Muscle of arm (tissue), 12 donors: ENCODE results near the gene DRD2. TPM values are rescaled to one million over a fixed set of nuclear protein-coding genes. Genes with fewer than 3 reads are reported as not detected.

Experiments
- DNase-seq: peaks from one replicate; pipeline ENCODE4 v3.0.0-alpha.2; 2013
- polyA plus RNA-seq, 12 donors: library from polyadenylated mRNA; unstranded; fragments of 120-200 nt; gene quantifications; one replicate each; pipeline ENCODE4 v1.2.1, GENCODE V29; 2013; ENCODE audit not compliant: insufficient read length in 12 of 12

Gene DRD2
- polyA plus RNA-seq, 12 donors, result 0.08 to 1.7 (median 0.25) TPM; not detected in 4

DNA sequence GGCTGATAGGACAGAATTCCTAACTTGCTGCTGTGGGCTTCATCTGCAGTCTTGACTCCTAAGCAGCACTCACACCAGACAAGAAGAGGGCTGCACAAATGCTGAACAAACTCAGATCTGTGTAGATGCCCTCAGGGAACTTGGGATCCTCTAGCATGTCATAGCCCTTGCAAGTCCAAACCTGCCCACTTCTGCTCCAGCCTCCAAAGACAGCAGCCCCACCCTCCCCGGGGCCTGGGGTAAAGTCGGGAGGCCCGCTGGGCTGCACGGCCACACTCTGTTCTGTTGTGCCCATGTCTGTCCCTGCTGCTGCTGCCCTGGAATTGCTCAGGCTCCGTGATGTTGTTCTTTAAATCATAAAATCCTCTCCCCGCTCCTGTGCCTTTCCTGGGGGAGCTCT is 28.3 kb downstream of the DRD2 start:
- no peak for DNase-seq

GRCh38 chr11:113446112-113446511 is 29.1 kb downstream of the DRD2 start:
- no peak for DNase-seq

GRCh38 chr11:113444502-113445123 is 30.6 kb downstream of the DRD2 start:
- no peak for DNase-seq

DNA sequence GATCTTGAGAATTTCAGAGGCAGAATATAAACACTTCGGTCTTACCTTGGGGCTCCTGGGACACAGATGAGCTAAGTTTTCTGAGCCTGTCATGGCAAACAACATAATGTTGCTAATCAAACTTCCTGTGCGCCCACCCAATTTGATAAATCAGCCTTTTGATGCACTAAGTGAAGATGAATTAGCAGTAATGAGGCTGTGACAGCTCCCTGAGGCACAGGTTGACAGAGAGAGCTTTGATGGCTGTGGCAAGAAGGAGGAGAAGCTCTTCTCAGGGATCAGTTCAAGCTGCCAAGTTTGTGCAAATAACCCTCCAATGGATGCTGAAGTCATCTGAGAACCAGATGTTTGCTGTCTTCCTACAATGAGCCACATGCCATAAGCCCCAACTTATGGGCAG is 34.4 kb downstream of the DRD2 start:
- DNase-seq, result no peak

GRCh38 chr11:113436672-113437252 is 38.4 kb downstream of the DRD2 start:
- DNase-seq, result no peak

DNA sequence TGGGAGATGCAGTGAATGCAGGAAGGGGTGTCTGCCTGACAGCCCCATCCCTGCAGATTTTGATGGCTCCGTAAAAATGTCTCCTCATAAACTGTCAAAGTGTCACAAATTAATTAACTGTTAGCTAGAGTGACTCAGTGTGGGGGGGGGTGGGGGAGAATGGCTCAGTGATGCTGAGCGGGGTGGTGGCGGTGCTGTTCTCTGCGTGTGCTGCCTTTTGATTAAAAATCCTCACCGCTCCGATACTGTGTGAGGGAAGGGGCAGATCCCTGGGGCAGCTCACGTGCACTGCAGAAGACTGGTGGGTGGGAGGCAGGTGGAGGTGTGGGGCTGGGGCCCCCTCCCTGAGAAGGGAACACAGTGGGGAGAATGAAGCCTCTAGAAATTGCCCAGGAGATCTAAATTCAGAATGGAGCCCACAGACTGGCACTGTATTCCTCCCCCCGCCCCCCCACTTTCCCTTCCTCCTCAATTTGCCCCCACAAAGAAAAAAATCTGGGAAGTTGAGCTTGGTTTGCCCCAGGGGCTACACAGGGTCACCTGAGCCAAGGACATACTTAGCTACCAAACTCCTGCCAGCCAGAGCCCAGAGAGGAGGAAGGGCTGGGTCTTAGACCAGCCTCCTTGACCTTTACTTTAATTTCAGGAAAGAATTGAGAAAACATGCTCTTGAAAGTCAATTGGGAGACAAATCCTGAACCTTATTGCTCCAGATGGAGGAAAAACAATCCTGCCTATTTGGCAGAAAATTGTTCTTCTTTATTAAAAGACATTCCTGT is 39.8 kb downstream of the DRD2 start:
- DNase-seq, result no peak

DNA sequence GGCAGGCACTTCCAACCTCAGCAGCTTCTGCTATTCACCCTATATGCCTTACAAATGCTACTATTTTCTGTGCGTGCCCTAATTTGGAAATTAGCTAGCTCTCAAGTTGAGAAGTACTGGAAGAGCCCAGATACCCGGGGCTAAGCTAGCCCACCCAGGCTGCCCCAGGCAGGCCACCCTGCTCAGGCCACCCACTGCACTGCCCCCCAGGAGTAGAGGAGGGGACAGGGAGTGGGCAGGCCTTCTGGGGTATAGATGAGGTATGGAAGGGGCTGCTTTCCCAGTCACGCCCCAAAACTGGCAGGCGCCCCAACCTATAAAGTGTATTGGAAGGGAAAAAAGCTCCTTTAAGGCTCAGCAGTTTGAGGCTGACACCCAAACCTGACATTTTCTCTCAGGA is 43.5 kb downstream of the DRD2 start:
- DNase-seq, result no peak

- DNase-seq, result no peak
Observed at GRCh38 chr11:113426686-113427085, 48.5 kb downstream of the DRD2 start.

- DNase-seq, result no peak
Observed at GRCh38 chr11:113420808-113421207, 54.4 kb downstream of the DRD2 start.

- no peak for DNase-seq
Observed at GRCh38 chr11:113419454-113420003, 55.7 kb downstream of the DRD2 start.

DNA sequence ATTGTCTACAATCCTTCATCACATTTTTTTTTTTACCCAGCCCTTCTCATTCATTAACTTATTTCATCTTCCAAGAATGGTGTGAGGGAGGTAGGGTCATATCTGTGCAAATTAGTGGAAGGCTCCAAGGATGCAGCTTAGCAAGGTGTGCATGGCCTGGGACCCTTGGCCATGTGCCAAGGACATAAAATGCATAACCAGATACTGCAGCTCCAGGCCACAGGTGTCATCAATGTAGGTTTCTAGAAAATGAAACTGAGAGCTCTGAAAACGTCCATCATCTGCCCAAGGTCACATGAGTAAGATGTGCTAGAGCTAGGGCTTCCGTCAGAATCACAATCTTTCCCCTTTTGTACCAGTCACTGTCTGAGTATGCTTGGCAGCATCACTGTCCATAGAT is 57.8 kb downstream of the DRD2 start:
- no peak for DNase-seq

GRCh38 chr11:113415343-113415742 is 59.9 kb downstream of the DRD2 start:
- no peak for DNase-seq

- DNase-seq, result no peak
Observed at GRCh38 chr11:113412675-113413074, 62.5 kb downstream of the DRD2 start.

DNA sequence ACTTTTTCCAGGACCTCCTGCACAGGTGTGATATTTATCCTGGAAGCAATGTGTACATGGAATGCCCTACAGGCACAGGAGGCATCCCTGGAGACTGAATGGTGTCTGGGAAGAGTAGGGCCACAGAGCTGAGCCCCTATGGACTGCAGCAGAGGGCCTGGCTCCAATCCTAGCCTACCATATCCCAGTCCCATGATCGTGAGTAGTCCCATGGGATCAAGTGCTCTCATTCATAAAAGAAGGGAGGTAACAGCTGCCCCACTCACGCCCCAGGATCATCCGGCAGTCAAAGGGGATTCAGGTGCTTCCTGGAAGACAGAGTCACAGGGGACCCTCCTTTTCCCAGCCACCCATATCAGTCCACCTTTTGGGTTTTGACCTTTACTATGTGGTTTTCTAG is 63.7 kb downstream of the DRD2 start:
- DNase-seq, result no peak

GRCh38 chr11:113410414-113411135 is 64.6 kb downstream of the DRD2 start:
- DNase-seq, result no peak

DNA sequence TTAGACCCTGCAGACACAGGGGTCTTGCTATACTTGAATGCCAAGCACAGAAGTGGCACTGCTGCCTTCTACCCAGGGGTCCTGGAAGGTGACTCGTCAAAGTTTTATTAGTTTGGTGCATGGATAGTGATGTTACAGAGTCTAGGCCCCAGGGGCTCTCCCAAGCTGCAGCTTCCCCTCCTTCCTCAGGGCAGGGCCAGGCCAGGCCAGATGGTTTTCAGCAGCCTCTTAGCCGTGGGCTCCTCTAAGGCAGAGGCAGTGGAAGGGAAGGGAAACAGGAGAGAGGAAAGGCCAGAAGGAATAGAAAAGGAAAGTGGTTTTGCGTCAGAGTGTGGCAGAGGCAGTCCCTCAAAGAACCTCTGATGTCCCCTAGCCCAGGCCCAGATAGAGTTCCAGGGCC is 65.7 kb downstream of the DRD2 start:
- DNase-seq, result no peak

DNA sequence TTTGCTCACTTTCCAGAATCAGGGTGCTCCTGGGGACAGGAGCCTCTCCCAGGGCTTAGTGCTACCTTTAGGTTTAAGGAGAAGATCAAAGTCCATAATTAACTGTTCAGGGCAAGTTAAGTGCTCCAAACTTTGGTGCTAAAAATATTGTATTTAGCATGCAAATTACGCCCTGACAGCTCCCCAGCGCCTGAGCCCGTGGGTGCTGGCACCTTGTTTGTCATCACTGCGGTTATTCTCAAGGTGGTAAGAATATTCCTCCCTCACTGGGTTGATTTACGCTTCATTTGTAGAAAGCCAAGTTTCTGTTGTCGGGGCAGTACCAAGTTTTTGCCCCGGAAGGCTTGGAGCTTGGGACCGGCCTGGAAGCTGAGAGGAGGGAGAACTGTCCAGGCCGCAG is 66.3 kb downstream of the DRD2 start:
- no peak for DNase-seq

DNA sequence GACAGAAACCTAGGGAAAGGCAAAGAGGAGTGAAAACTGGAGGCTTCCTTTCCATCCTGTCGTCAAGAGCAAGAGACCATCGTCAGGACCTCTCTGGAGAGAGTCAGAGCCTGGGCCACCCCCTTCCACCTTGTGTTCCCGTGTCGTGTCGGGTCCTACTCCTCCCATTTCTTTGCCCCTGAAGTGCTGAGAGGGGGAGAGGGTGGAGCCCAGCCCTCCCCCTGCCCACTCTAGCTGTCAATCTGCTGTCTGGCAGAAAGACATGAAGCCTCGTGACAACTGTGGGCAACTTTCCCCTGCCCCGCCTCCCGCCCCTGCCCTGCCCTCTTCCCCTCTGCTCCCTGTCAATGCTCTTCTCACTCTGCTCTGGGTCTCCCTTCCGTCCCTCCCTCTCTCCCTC is 67.0 kb downstream of the DRD2 start:
- no peak for DNase-seq

DNA sequence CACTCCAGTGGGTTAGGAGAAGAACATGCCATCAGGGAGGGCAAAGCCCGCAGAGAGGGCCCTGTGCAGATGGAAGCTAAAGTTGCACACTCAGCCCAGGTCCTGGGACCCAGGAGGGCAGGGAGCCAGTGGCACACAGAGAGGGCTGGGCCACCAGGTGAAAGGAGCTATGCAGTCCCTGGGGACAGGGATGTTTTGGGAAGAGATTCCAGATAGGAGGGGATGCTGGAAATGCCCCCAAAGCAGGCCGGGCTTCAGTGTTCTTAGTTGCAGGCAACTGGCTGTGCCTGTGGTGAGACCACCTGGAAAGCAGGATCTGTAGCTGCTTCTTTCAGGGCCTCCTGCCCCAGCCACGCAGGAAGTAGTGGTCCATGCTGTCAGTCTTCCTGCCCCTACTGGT is 68.0 kb downstream of the DRD2 start:
- DNase-seq, result no peak

DNA sequence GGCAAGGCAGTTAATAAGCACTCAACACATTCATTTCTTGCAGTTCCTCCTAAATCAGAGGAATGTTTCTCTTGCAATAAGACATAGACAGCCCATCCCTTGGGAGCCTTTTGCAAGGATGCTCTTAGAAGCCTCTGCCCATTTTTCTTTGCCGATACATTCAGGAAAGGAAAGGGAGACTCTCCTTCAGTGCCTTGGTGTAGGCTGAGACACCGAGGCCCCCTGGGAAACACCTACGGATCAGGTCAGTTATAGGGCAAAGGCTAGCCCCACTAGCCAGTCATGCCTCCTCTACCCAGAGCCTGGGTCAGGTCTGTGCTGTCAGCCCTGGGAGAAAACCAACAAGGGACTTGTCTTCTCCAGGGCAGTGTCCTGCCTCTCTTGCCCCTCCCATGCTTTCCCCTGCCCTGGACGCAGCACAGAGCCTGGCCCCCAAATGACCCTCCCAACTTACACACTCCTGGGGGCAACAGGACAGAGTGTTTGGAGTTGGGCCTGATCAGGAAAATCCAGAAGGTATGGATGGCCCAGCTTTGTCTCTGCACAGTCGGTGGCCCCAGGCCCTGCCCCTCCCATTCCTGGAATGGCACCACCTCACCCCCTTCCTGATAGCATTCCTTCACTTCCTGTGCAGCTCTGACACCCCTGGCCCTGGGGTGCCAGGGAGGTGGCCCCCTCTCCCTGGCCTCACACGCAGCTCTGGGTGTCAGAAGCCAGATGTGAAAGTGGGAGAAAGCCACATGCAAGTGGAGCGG is 69.3 kb downstream of the DRD2 start:
- DNase-seq, result no peak

DNA sequence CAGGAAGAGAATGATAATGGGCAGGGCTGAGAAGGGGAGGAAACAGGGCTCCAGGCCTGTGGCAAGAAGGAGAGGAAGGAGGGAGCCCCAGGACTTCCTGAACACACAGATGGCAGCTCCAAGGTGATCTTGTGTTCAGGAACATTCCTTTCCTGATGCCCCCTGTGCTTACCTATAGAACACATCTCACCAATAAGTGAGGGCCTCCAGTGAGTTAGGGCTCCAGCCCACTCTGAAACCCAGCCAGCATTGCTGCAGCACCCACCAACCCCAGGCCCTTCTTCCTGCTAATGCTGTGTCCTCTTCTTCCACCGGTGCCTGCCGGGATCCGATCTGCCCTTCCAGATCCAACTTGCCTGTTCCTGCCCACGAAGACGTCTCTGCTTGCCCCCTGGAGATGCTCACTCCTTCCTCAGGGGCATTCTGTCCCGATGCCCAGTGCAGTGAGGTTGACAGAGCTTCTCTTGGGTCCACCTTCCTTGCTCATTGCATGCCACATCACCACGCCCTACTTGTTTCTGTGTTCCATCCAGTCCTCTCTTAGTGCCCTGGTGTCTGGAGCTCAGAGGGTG is 70.3 kb downstream of the DRD2 start:
- no peak for DNase-seq
